IPS-18c (cell line): ENCODE data around the gene MRPS16.

Experiments used
- H3K4me3 ChIP-seq: 2 replicates; pipeline ENCODE4 v1.7.0; 2013; ENCODE audit warnings: low read depth, mild to moderate bottlenecking, low read length, moderate library complexity; ENCODE audit not compliant: insufficient read depth
- H3K9me3 ChIP-seq: one replicate; pipeline ENCODE4 v1.6.1; 2013; ENCODE audit warnings: mild to moderate bottlenecking, low read length, moderate library complexity; ENCODE audit not compliant: control insufficient read depth, insufficient read depth

MRPS16 gene

GRCh38 chr10:73211106-73211811 lies 41.2 kb downstream of the MRPS16 start:
- Histone ChIP-seq H3K4me3 (no peak overlapping the region), H3K9me3 (peaks cover 5% of the 10 kb centered on the region)

- H3K4me3 ChIP-seq = no peak overlapping the region
- peaks cover 5% of the 10 kb centered on the region for H3K9me3 ChIP-seq
Measured at GRCh38 chr10:73210395-73211105, 41.9 kb downstream of the MRPS16 start.

GRCh38 chr10:73209705-73210104 lies 42.7 kb downstream of the MRPS16 start:
- H3K4me3 ChIP-seq = no peak overlapping the region
- peaks cover 7% of the 10 kb centered on the region for H3K9me3 ChIP-seq

GRCh38 chr10:73207883-73208282 lies 44.6 kb downstream of the MRPS16 start:
- H3K4me3 ChIP-seq = no peak overlapping the region
- peaks cover 7% of the 10 kb centered on the region for H3K9me3 ChIP-seq

GRCh38 chr10:73206385-73206784 lies 46.1 kb downstream of the MRPS16 start:
- H3K9me3 ChIP-seq = peaks cover 7% of the 10 kb centered on the region
- H3K4me3 ChIP-seq = no peak overlapping the region

- no peak overlapping the region; the same call in 1 of the 2 replicates for H3K4me3 ChIP-seq
Measured at GRCh38 chr10:73205890-73206289, 46.6 kb downstream of the MRPS16 start.

GRCh38 chr10:73205081-73205480 lies 47.4 kb downstream of the MRPS16 start:
- Histone ChIP-seq H3K4me3 (no peak overlapping the region), H3K9me3 (peaks cover 7% of the 10 kb centered on the region)

More at GRCh38 chr10:73205890-73206289, 46.6 kb downstream of the MRPS16 start:
- peaks cover 7% of the 10 kb centered on the region for H3K9me3 ChIP-seq
